Retina (tissue), 1 donor: ENCODE measurements around the gene PRSS3.
"Not testable (repeated sequence)": the region's sequence is repeated elsewhere in the genome, so short reads cannot be mapped to it uniquely, and the experiment has no call there.

Source experiments
- DNase-seq: peaks from one replicate; pipeline ENCODE4 v3.0.0-alpha.2; 2016

Gene PRSS3

GRCh38 chr9:33818847-33819500 lies 23.6 kb downstream of the PRSS3 start:
- no peak for DNase-seq

GRCh38 chr9:33820231-33820745 lies 24.9 kb downstream of the PRSS3 start:
- DNase-seq, result no peak

- DNase-seq, result no peak
Measured at GRCh38 chr9:33823801-33824200, 28.4 kb downstream of the PRSS3 start.

- DNase-seq, result not testable (repeated sequence)
Measured at GRCh38 chr9:33827285-33827684, 31.9 kb downstream of the PRSS3 start.

- DNase-seq, result not testable (repeated sequence)
Measured at GRCh38 chr9:33829641-33830230, 34.4 kb downstream of the PRSS3 start.

GRCh38 chr9:33835625-33836260 lies 40.4 kb downstream of the PRSS3 start:
- no peak for DNase-seq

GRCh38 chr9:33836261-33836660 lies 40.9 kb downstream of the PRSS3 start:
- DNase-seq, result not testable (repeated sequence)

GRCh38 chr9:33837138-33837537 lies 41.8 kb downstream of the PRSS3 start:
- DNase-seq, result no peak

GRCh38 chr9:33840381-33840780 lies 45.0 kb downstream of the PRSS3 start:
- no peak for DNase-seq

- DNase-seq, result no peak
Measured at GRCh38 chr9:33843312-33843961, 48.1 kb downstream of the PRSS3 start.

GRCh38 chr9:33846231-33846630 lies 50.9 kb downstream of the PRSS3 start:
- DNase-seq, result no peak

- not testable (repeated sequence) for DNase-seq
Measured at GRCh38 chr9:33847894-33848205, 52.5 kb downstream of the PRSS3 start.
